ENCODE results near the gene ATP9A.

- TF ChIP-seq ZBTB17 (tag by site-specific recombination; IDR thresholded peaks at IDR 0.05) (no peak), CTCF (tag by site-specific recombination; IDR thresholded peaks at IDR 0.05) (no peak), ZNF416 (tag by site-specific recombination; IDR thresholded peaks at IDR 0.05) (no peak), ZNF221 (tag by site-specific recombination; IDR thresholded peaks at IDR 0.05; ENCODE audit: borderline replicate concordance) (no peak)
Measured at GRCh38 chr20:51668947-51669346, 99.2 kb downstream of the ATP9A start.

All from HEK293 (cell line).